ENCODE results near the gene TMEM86B.

Gene TMEM86B

DNA sequence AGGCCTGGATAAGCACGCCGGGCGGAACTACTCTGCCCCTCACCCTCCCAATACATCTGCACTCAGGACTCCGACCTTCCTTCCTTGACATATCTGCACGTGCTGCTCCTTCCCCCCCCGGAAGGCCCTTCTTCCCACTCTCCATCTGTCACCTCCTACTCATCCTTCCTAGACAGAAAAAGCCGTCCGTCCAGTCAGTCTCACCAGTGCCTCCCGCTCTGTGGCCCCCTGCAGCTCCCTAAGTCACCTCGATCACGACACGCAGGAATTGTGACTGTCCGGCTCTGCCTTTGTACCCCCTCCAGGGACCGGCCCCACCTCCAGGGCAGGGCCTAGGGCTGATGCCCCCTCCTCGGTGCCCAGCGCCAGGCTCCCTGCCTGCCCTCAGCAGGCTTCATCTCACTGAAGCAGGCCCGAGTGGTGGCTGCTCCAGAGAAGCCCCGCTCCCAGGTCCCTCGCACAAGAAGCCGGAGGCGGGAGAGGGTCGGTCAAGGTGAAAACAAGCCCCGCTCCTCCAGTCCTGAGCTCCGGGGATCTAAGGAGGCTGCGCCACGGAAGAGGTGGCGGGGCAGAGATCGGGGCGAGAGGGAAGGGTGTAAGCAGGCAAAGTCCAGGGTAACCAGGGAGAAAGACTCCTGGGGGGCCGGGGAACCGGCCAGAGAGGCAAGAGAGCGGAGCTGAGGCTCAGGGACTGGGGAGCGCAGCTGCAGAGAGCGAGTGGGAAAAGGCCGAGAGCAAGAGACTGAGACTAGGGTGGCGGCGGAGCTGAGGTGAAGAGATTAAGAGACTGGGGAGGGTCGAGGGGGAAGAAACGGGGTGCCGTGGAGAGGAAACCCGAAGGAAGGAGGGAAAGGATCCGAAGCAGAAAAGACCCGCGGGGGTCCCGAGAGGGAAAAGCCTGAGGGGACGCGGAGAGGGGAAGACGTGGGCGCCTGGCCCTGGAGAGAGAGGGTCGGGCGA lies 29.2 kb upstream of the TMEM86B start:
- no peak for DNase-seq (ENCODE audit: low read depth)

- DNase-seq (ENCODE audit: low read depth): no peak
These were observed 28.2 kb upstream of the TMEM86B start for GRCh38 chr19:55256562-55257460.

- no peak for DNase-seq (ENCODE audit: low read depth)
These were observed 27.3 kb upstream of the TMEM86B start for GRCh38 chr19:55255618-55256423.

- DNase-seq (ENCODE audit: low read depth): no peak
These were observed 26.0 kb upstream of the TMEM86B start for GRCh38 chr19:55254625-55254977.

- DNase-seq (ENCODE audit: low read depth): no peak
These were observed 25.5 kb upstream of the TMEM86B start for GRCh38 chr19:55253842-55254624.

- DNase-seq (ENCODE audit: low read depth): no peak
These were observed 24.4 kb upstream of the TMEM86B start for GRCh38 chr19:55252760-55253663.

DNA sequence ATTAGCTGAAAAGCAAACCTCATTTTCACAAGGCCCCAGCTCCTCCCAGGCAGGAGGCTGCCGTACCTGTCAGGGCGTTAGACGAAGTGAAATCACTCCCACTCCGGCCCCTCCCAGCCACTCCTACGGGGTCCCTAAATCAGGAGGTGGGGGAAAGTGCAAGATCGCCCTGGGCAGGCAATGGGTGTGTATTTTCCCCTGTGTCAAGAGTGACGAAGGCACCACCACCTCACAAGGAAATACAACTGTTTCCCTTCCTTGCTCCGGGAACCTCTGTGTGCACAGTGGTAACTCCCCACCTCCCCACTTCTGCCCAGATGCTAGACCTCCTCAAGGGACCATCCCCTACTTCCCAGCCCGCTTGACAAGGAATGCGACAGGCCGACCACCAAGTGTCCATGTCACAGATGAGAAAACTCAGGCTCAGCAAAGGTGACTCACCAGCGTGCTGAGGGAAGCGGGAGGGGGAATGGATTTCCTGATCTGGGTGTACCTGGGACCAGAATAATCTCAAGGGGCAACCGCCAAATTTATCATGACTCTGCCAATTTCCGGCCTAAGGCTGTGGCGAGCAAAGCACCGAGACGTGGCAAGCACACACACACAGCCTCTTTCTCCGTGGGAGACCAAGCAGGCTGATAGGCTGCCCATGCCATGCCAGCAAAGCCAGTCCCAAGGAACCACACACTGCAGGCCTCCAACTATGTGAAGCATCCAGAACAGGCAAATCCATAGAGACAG lies 22.9 kb upstream of the TMEM86B start:
- no peak for DNase-seq (ENCODE audit: low read depth)

GRCh38 chr19:55250262-55251036 lies 21.9 kb upstream of the TMEM86B start:
- no peak for DNase-seq (ENCODE audit: low read depth)

GRCh38 chr19:55249841-55250240 lies 21.3 kb upstream of the TMEM86B start:
- no peak for DNase-seq (ENCODE audit: low read depth)

DNA sequence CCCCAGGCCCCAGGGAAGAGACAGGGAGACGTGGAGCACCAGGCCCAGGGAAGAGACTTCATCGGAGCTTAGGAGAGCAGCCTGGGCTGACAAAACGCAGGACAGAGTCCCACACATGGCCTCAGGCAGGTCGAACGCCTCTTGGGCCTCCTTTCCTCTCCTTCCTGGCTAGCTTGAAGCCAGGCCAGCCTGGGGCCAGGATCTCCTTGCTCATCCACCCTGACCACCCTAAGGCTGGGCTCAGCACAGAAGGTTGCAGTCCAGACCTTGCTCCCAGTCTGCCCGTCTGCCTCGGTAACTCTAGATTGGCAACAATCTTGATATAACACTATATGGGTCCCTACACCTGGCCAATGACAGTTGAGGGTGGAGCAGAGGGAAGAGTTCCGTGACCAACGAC lies 20.1 kb upstream of the TMEM86B start:
- no peak for DNase-seq (ENCODE audit: low read depth)

DNA sequence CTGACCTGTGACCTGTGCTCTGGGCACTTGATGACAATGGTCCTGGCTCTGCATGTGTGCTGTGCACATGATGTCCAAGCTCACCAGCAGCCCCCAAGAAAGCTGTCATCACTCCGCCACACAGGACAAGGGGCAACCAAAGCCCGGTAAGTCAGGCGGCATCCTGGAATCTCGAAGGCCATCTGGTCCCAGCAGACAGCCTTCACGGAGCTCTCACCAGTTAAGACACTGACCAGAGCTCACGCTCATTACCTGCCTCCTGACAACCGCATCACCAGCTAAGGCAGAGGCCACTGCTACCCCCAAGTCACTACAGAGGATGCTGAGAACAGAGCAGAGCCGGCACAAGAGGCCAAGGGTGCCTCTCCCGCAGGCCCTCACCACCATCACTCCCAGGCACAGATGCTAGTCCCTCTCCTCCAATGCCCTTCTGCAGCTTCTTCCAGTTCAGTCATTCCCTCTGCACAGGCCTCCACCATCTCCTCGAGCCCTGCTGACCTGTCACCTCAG lies 19.7 kb upstream of the TMEM86B start:
- no peak for DNase-seq (ENCODE audit: low read depth)

- DNase-seq (ENCODE audit: low read depth): no peak
These were observed 19.1 kb upstream of the TMEM86B start for GRCh38 chr19:55247621-55248099.

- DNase-seq (ENCODE audit: low read depth): no peak
These were observed 18.2 kb upstream of the TMEM86B start for GRCh38 chr19:55246462-55247451.

GRCh38 chr19:55245236-55245904 lies 16.8 kb upstream of the TMEM86B start:
- DNase-seq (ENCODE audit: low read depth): no peak

GRCh38 chr19:55244004-55244680 lies 15.6 kb upstream of the TMEM86B start:
- no peak for DNase-seq (ENCODE audit: low read depth)

DNA sequence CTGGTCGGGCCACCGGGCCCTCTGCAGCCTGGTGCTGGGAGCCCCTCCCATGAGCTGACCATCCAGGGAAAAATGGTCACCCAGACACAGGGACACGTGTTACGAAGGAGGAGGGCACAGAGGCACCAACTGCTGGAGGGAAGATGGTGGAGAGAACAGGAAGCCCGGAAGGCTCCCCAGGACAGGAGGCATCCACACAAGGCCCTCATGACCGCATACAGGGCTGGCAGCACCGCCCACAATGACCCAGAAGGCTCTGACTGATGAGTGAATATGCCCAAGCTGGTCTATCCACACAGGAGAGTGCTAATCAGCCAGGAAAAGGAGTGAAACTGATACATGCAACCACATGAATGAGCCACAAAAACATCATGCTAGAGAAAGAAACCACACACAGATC lies 14.0 kb upstream of the TMEM86B start:
- DNase-seq (ENCODE audit: low read depth): no peak
